HT-29 (cell line): ENCODE results near the gene SLC9A3. TPM values are rescaled to one million over a fixed set of nuclear protein-coding genes. Genes with fewer than 3 reads are reported as not detected.

Source experiments
- DNase-seq: peaks from one replicate; pipeline ENCODE4 v3.0.0-alpha.2; 2015; ENCODE audit warnings: low spot score
- total RNA-seq: library from RNA; depleted of rRNA; stranded (reverse); fragments of >200 nt; shearing (Covaris generic); gene quantifications from 2 replicates; pipeline ENCODE4 v1.2.3, GENCODE V29; 2014

SLC9A3 gene
- total RNA-seq, 1 experiment from 2014 or later: 11.5 TPM

DNA sequence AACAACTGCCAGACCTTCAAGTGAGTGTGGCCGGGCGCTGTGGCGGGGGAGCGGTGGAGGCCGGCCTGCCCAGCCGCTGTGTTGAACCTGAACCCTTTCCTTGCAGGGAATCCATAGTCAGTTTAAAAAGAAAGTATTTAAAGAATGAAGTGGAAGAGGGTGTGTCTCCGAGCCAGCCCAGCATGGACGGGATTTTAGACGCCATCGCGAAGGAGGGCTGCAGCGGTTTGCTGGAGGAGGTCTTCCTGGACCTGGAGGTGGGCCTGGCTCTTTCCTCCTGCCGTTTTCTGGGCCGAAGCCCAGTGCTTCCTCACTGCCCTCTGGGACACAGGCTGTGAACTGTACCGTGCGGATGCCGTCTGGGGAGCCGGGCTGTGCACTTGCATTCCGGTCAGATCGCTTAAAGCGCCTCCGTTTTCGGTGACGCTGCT lies 62.2 kb downstream of the SLC9A3 start:
- no peak for DNase-seq

DNA sequence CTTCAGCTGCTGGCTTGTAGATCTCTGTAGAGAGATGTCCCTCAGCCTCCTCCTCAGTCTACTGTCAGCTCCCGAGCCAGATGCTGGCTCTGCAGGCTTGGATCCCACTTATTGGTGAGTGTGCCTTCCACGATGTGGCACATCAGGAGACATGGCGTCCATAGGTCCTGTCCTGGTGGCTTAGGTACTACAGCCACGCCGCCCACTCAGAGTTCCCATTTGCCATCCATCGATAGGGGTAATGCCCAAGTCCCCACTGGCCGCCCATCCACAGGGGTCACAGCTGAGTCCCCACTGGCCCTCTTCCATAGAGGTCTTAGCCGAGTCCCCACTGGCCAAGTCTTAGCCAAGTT lies 64.0 kb downstream of the SLC9A3 start:
- no peak for DNase-seq

DNA sequence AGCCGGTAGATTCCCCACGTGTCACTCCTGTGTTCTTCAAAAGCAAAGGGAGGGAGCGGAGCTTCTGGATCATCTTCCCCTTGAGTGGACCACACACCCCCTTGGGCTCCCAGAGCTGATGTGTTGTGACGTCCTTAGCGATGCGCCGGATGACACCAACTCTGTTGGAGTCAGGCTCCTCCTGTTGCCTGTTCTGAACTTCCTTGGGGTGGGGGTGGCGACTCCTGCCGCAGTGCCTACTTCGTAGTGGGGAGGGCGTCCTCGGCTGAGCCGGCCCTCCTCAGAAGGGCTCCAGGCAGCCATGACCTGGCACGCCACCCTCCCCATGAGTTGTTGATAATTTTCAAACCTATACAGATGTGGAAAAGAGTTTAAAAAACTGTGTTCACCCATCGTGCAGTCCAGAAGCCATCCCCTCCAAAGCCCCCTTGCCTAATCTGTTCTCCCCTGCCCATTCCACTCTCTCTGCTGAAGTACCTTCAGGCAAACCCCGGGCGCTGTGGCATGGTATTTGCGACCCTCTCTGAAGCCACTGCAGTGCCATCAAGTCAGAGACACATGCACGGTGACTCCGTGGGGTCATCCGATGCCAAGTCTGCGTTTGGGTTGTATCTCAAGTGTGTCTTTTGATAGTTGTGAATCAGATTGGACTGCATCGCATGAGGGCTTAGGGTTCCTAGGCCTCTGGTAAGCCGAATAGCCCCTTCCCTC lies 64.5 kb downstream of the SLC9A3 start:
- no peak for DNase-seq

DNA sequence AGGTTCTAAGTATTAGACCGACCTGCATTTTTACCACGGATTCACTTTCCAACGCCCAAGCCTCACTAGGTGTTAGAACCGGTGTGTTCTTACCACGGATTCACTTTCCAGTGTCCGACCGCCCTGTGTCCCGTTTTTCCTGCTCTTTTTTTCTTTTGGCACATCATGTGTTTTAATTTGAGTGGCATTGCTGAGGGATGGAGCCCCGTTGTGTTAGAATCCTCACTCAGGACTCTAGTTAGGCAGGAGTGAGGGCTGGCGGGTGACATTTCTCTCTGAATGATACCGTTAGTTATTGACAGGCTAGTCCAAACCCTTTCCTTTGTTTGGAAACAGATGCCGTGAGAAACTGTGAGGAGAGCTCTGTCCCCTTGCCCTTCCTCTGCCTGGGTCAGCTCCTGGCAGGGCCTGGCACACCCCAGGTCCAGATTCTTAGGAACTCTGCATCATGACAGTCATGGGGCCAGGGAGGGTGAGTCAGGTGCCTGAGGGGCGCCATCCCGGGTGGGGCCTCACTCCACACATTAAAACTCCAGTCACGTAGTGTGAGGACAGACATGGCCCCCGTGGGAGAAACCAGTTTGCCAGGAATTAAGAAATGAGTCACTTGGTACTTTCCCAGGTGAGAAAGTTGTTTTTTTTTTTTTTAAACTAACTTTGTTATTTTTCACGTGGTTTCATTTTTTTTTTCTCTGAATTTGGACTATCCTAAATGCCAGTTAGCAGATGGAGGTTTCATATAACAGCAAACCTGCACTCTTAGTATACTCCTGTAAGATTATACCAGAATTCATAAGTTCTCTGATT lies 65.5 kb downstream of the SLC9A3 start:
- DNase-seq: no peak

DNA sequence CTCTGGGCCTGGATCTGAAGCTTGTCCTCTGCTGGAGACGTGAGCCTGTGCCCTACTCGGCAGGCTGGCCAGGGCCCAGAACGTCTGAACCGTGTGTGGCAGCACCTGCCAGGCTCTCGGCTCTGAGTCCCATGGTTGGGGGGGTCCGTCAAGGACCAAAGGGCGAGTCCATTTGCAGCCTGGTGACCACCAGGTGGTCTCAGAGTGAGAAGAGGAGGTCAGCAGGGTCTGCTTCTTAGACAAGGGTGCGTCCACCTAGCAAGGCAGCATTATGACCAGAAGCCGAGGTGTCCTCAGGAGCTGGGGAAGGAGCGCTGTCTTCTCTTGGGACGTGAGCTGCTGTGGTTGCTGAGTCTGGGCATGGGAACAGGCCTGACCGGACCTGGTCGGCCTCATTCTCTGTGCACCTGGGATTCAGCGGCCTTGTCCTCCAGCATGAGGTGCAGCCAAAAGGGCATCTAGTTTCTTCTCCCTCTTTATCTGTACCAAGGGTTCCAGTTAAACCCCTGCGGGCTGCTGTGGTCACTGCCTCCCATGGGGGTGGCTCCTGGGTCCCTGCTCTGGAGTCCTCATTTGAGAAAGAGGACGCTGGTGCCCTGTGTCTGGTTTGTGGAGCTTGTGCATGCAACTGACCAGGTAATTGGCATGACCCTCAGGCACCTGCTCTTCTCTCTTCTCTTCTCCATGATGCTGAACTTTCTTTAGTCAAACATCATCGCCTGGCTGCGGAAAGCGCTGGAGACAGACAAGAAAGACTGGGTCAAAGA lies 66.9 kb downstream of the SLC9A3 start:
- no peak for DNase-seq

DNA sequence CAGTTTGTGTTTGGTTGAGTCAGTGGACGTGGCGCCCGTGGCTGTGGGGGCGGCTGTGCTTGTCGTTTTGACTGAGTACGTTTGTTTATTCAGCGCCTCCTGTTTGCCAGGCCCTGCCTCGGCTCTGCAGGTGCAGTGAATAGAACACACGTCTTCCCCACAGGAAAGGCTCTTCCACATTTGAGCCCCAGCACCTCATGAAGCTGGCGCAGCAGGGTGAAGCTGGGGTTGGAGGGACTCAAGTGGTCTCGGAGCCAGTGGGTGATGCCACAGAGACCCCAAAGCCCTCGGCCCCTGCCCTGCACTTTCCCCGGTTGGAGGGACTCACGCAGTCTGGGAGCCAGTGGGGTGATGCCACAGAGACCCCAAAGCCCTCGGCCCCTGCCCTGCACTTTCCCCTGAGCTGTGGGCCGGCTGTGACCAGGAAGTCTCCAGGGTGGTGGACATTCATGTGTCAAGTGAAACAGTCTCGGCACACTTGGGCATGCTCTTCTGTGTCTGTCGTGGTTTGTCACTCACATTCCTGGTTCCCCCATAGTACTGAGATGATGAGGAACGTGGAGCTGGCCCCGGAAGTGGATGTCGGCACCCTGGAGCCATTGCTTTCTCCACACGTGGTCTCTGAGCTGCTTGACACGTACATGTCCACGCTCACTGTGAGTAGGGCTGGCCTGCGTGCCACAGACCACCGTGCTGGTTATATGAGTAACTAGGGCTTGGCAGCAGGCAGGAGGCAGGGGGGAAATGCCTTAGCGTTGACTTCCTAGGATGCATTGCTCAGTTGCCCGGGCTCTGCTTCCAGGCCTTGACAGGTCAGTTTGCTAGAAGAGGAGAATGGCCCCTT lies 67.7 kb downstream of the SLC9A3 start:
- DNase-seq: no peak

DNA sequence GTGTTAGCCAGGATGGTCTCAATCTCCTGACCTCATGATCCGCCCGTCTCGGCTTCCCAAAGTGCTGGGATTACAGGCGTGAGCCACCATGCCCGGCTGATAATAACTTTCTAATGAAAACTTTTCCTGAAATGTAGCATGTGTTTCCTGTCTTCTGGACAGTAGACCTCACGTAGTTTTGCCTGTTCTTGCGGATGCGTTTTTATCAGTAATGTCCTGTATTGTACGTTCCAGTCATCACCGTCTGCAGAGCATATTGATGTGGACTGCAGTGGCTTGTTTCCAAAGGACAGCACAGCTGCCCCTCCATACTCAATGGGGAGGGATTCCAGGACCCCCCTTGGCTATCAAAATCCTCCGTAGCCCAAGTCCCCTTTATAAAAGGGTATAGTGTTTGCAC lies 68.4 kb downstream of the SLC9A3 start:
- no peak for DNase-seq

DNA sequence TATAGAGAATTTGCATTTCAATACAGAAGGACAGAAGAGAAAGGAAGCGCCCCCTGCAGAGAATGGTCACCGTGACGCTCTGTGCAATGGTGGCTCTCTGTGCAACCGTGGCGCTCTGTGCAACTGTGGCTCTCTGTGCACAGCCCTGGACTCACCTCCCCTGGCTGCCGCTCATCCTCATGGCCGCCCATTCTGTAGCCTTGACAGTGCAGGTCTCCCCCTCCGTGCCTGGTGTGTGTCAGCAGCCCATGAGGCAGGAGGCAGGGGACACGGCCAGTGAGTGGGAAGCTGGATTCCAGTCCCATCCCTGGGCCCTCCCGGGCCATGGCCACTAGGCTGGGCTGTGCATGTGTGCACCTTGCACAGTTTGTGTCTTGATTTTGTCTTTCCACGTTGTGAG lies 69.3 kb downstream of the SLC9A3 start:
- DNase-seq: no peak

DNA sequence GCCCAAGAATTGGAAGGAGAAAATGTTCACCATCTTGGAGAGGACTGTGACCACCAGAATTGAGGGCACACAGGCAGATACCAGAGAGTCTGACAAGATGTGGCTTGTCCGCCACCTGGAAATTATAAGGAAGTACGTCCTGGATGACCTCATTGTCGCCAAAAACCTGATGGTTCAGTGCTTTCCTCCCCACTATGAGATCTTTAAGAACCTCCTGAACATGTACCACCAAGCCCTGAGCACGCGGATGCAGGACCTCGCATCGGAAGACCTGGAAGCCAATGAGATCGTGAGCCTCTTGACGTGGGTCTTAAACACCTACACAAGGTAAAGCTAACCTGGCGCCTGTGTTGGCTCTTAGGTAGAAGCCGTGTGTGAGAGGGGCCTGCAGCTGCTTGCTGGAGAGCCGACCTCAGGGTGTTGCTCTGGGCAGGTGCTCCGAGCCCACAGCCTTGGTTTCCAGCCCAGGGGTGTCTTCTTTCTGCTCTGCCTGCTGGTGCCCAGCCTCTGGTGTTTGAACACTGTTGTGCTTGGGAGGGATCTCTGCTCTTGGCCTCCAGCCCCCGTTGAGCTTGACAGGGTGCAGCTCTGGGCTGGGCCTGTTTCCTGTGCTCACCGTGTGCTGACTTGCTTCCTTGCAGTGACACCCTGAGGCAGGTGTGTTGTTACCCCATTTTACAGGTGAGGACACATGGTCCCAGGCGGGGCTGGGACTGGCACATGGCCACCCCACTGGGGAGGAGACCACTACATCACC lies 70.3 kb downstream of the SLC9A3 start:
- DNase-seq: no peak

DNA sequence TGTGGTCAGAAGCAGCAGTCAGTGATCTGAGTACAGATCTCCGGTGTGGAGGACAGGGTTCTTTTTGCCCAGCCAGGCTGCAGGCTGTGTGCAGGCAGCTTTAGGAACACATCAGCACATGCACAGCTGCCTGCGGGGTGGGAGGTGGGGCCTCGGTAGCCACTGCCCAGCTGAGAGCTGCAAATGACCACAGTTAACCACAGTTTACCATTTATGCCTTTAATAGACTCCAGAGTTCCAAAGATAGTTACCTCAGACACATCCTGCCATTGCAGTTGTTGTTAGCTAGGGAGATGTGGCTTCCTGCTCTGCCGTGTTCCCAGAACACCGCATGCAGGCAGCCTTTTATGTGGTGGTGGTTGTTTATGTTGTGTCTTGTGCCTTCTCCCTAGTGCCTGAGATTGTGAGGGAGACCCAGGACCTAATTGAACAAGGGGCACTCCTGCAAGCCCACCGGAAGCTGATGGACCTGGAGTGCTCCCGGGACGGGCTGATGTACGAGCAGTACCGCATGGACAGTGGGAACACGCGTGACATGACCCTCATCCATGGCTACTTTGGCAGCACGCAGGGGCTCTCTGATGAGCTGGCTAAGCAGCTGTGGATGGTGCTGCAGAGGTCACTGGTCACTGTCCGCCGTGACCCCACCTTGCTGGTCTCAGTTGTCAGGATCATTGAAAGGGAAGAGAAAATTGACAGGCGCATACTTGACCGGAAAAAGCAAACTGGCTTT lies 71.1 kb downstream of the SLC9A3 start:
- DNase-seq: no peak

DNA sequence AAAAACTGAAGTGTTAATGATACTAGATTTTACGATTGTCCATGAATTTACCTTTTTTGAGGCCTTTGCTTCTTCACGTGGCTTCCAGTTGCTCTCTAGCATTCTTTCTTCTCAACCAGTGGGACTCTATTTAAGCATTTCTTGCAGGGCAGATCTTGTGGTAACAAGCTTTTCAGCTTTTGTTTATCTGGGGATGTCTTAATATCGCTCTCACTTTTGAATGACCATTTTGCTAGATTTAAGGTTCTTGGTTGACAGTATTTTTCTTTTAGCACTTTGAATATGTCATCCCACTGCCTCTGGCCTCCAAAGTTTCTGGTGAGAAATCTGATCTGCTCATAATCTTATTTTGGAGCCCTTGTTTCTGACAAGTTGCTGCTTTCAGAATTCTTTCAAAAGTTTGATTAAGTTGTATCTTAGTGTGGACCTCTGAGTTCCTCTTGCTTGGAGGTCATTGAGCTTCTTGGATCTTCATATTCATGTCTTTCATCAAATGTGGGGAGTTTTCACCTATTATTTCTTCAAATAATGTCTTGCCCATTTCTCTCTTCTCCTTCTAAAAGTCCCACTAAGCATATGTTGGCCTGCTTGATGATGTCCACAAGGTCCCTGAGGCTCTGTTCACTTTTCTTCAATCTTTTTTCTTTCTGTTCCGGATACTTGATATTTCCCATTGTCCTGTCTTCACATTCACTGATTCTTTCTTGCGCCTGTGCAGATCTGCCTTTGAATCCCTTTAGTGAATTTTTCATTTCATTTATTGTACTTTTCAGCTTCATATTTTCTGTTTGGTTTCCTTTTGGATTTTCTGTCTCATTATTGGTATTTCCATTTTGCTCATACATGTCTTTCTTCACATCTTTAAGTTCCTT lies 72.4 kb downstream of the SLC9A3 start:
- no peak for DNase-seq

DNA sequence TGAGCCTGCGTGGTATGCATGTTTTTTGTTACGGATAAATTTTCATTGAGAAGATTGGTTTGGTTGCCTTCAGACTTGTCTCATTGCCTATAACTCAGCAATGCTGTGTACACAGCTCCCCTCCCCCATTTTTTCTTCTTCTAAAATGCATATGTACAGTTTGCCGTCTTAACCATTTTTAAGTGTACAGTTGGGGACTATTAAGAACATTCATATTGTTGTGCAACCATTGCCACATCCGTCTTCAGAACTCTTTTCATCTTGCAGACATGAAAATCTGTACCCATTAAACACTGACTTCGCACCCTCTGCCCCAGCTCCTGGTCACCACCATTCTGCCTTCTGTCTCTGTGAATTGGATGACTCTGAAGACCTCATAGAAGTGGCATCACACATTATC lies 75.1 kb downstream of the SLC9A3 start:
- no peak for DNase-seq

DNA sequence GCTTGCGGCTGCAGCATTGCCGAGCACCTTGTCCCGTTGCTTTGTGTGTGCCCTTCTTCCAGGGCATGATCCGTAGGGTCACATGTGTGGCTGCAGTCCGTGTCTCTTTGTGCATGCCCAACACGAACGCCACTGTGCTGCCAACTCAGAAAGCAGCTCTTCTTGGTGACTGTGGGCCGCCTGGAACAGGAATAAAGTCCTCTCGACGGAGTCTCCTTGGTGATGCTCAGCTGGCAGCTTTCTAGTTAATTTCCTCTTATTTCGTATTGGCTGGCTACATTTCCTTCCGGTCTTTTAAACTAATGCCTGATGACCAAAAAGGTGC lies 75.5 kb downstream of the SLC9A3 start:
- no peak for DNase-seq

DNA sequence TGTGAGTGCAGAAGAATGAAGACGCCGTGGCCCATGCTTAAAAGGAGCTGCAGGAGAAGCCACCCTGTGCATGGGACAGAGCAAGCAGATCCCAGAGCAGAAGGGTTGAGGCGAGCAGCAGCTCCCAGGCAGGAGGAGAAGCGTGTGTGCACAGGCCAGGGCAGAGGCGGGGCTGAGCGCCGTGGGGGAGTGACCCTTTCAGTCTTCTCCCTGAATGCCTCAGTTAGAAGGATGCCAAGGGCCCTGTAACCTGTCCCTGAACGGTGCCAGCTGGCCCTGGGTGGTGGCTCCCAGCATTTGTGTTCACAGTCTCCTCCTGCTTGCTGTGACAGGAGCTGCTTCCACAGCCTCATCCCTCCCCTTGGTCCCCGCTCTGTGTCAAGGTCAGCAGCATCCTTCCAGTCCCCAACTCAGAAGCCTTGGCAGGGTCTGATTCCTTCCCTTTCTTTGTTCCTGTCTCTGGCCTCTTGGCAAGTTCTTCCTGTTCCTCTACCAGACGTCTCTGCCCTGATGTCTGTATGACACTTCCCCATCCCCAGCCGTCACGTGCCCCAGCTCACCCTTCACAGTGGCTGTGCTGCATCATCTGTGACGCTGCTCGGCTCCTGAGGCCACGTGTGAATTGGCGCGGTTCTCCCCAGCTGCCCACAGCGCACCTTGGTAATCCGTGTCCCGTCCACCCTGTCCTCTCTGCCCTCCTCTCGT lies 76.0 kb downstream of the SLC9A3 start:
- no peak for DNase-seq

DNA sequence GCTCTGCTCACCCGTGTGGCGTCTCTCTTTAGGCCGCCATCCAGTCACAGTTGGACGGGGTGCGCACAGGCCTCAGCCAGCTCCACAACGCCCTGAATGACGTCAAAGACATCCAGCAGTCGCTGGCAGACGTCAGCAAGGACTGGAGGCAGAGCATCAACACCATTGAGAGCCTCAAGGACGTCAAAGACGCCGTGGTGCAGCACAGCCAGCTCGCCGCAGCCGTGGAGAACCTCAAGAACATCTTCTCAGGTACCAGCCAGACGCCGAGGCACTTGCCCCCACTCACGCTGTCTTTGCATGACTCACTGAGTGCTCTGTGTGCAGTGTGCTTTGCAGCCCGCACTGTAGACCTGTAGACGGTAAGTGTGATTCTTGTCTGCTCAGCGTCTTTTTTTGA lies 76.7 kb downstream of the SLC9A3 start:
- DNase-seq: no peak

DNA sequence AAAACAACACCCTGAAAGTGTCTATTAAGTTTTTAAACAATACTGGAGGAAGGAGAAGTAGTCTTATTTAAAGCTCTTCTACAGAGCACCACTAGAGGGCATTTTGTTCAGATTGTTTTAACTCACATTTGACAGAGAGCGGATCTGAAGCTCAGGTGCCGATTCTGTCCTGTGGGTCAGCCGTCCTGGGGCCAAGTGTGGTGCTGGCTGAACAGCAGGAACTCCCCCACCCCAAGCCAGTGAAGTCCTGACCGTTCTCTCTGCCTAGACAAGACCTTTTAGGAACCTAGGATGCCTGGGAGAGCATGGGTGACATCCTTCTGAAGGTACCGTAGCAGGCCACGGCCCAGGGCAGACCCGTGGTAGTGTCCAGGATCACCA lies 77.4 kb downstream of the SLC9A3 start:
- peak; percentile 67 for DNase-seq

DNA sequence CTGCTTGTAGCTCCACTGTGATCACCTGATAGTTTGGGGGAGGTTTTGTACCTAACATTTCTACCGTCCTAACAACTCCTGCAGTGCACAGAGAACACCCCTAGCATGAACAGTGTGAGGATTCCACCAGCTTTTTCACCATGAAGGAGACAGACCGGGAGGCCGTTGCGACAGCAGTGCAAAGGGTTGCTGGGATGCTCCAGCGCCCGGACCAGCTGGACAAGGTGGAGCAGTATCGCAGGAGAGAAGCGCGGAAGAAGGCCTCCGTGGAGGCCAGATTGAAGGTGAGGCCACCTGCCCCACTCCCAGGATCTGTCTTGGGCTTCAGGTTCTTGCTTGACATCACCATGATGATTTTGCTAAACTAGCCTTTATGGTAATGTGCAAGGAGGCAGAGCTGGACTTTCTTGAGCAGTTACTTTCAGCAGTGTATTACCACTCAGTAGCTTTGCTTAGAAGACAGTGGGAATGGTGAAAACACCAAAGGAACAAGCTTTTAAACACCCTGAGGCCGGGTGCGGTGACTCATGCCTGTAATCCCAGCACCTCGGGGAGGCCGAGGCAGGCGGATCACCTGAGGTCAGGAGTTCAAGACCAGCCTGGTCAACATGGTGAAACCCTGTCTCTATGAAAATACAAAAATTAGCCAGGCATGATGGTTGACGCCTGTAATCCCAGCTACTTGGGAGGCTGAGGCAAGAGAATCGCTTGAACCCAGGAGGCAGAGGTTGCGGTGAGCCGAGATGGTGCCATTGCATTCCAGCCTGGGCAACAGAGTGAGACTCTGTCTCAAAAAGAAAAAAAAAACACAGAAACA lies 78.0 kb downstream of the SLC9A3 start:
- DNase-seq: no peak

DNA sequence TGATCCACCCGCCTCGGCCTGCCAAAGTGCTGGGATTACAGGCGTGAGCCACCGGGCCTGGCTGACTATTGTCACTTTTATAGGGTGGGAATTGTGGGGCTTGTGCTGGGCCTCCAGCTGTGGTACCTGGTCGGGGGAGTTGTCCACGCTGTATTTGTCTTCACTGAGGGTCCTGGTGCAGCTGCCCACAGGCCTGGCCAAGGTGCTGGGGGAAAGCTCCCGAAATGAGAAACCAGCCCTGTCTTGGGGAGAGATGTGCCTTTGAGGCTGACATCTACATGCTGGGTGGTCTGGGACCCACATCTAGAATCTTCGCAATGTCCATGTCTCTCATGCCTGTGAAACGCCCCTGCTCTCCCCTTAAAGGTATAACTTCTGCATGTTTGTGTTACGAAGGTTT lies 78.7 kb downstream of the SLC9A3 start:
- DNase-seq: no peak
